ENCODE measurements around the gene ATP2B2.

- TF ChIP-seq CTCF (IDR thresholded peaks at IDR 0.05) (no peak), POLR2A (IDR thresholded peaks at IDR 0.05) (no peak)
These were observed 61.3 kb downstream of the ATP2B2 start for GRCh38 chr3:10444110-10444429.

Measured in thyroid gland (tissue), 4 donors.